Testis (tissue), 2 donors: ENCODE data around the gene ARHGEF10L.

Source experiments
- POLR2A ChIP-seq: fragments of 450-650 bp; IDR thresholded peaks from one replicate; pipeline ENCODE4 v1.6.1; 2017; ENCODE audit warnings: antibody characterized with exemption, mild to moderate bottlenecking, moderate library complexity
- TF ChIP-seq, protein P1 (sequence below), 3 experiments: fragments of 450-650 bp in 2 of 3; fragments of 200-600 bp in 1 of 3; sonication (generic) in 1 of 3; IDR thresholded peaks; one replicate each; pipeline ENCODE4 v1.5.1; 2016 to 2019; ENCODE audit warnings: antibody characterized with exemption in 3 of 3, mild to moderate bottlenecking in 2 of 3, moderate library complexity in 1 of 3

GRCh38 chr1:17596186-17596585, 56.7 kb downstream of the ARHGEF10L start:
- TF ChIP-seq, protein P1, sequence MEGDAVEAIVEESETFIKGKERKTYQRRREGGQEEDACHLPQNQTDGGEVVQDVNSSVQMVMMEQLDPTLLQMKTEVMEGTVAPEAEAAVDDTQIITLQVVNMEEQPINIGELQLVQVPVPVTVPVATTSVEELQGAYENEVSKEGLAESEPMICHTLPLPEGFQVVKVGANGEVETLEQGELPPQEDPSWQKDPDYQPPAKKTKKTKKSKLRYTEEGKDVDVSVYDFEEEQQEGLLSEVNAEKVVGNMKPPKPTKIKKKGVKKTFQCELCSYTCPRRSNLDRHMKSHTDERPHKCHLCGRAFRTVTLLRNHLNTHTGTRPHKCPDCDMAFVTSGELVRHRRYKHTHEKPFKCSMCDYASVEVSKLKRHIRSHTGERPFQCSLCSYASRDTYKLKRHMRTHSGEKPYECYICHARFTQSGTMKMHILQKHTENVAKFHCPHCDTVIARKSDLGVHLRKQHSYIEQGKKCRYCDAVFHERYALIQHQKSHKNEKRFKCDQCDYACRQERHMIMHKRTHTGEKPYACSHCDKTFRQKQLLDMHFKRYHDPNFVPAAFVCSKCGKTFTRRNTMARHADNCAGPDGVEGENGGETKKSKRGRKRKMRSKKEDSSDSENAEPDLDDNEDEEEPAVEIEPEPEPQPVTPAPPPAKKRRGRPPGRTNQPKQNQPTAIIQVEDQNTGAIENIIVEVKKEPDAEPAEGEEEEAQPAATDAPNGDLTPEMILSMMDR (IDR thresholded peaks at IDR 0.05), result no peak
- no peak for TF ChIP-seq POLR2A
